HepG2 (cell line): ENCODE measurements around the gene ACVR1C.

Source experiments
- KAT7 ChIP-seq: IDR thresholded peaks from 2 replicates; pipeline ENCODE4 v1.6.1; 2018; ENCODE audit warnings: borderline replicate concordance, missing compliant biosample characterization
- MAF1 ChIP-seq: sonication (generic); formaldehyde crosslinking; IDR thresholded peaks from 2 replicates; pipeline ENCODE4 v1.5.0; 2020; ENCODE audit warnings: missing genetic modification reagents, borderline replicate concordance
- ZNF468 ChIP-seq: sonication (generic); formaldehyde crosslinking; IDR thresholded peaks from 2 replicates; pipeline ENCODE4 v1.8.0; 2022; ENCODE audit warnings: mild to moderate bottlenecking, moderate library complexity, missing genetic modification reagents

DNA sequence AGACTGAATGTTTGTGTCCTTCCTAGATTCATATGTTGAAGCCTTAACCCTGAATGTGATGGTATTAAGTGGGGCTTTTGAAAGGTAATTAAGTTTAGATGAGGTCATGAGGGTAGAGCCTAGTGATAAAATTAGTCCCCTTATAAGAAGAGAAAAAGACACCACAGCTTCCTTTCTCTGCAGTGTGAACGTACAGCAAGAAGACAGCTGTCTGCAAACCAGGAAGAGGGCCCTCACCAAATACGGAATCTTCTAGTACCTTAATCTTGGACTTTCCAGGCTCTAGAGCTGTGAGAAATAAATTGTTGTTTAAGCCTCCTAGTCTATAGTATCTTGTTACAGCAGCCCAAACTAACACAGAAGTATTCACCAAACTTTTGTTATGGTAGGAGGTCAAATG, 127.6 kb downstream of the ACVR1C start:
- TF ChIP-seq KAT7 (CRISPR knock-in tag) (no peak), ZNF468 (CRISPR knock-in tag) (no peak), MAF1 (no peak)
